ENCODE data around the gene GAA. TPM values are rescaled to one million over a fixed set of nuclear protein-coding genes. Genes with fewer than 3 reads are reported as not detected.

Gene GAA
- total RNA-seq, 2 experiments from 2014 or later, result 28.0 to 29.6 TPM

DNA sequence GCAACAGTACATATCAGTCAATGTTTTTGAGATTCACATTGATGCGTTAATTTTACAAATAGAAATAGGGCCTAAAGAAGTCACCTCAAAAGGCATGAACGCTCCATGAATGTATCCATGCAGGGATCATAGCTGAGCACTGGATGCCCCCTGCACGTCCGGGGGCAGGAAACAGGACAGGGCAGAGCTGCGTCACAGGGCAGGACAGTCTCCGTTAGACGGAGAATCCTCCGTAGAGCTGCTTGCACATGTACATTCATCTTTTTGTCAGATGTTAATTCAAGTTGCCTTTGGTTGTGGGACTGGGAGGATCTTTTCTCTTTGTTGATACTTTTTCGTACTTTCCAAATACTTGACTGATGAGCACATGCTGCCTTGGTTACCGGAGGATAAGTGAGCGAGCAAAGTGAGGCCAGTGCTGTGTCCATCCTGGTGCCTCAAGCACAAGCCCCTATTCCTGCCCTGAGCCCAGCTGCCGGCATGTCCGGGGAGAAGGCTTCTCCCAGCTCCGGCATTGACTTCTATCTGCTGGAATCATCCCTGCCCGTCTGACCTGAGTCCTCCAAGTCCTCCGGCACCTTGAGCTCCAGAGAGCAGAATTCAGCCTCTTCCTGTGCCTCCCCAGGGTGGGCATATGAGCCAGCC, 15.0 kb downstream of the GAA start:
- H3K9me3 Mint-ChIP-seq, result peaks cover 11% of the 10 kb centered on the region
- peaks cover 2% of the 10 kb centered on the region for H3K4me1 Mint-ChIP-seq (ENCODE audit: low read depth)
- H3K36me3 Mint-ChIP-seq, result no peaks in the 10 kb centered on the region
- ChIA-PET POLR2A (no interaction called here), CTCF (interaction anchor here (2.0 kb wide), 1 partner anchor 15 kb away, joined by 10 read pairs; the partner anchor contains the start of gene GAA)
- intact Hi-C loops (cut with micrococcal nuclease), result no loop called here
- DNase-seq, result no peak
- H3K4me3 Mint-ChIP-seq, result no peak overlapping the region
- H3K27ac Mint-ChIP-seq, result no peak overlapping the region
- no peaks in the 10 kb centered on the region for H3K27me3 Mint-ChIP-seq

DNA sequence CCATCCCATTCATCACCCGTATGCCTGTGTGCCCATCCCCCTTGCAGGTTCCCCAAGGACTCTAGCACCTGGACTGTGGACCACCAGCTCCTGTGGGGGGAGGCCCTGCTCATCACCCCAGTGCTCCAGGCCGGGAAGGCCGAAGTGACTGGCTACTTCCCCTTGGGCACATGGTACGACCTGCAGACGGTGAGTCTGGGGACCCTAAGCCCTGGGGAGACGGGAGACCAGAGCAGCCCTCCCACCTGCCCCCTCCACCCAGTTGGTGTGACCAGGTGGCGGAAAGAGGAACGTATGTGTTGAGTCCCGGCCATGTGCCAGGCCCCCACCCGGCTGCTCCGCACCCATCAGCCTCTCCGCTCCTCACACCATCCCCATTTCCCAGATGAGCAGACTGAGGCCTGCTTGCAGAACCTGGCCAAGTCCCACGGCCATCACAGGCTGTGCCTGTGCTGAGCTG, 15.6 kb downstream of the GAA start:
- no peak for DNase-seq
- H3K27me3 Mint-ChIP-seq, result no peaks in the 10 kb centered on the region
- H3K36me3 Mint-ChIP-seq, result no peaks in the 10 kb centered on the region
- H3K27ac Mint-ChIP-seq, result no peak overlapping the region
- intact Hi-C loops (cut with micrococcal nuclease), result no loop called here
- POLR2A ChIA-PET, result no interaction called here
- H3K4me3 Mint-ChIP-seq, result no peak overlapping the region
- H3K4me1 Mint-ChIP-seq (ENCODE audit: low read depth), result peaks cover 2% of the 10 kb centered on the region
- CTCF ChIA-PET, result interaction anchor here (2.0 kb wide), 1 partner anchor 15 kb away, joined by 10 read pairs; the partner anchor contains the start of gene GAA
- H3K9me3 Mint-ChIP-seq, result peaks cover 11% of the 10 kb centered on the region

DNA sequence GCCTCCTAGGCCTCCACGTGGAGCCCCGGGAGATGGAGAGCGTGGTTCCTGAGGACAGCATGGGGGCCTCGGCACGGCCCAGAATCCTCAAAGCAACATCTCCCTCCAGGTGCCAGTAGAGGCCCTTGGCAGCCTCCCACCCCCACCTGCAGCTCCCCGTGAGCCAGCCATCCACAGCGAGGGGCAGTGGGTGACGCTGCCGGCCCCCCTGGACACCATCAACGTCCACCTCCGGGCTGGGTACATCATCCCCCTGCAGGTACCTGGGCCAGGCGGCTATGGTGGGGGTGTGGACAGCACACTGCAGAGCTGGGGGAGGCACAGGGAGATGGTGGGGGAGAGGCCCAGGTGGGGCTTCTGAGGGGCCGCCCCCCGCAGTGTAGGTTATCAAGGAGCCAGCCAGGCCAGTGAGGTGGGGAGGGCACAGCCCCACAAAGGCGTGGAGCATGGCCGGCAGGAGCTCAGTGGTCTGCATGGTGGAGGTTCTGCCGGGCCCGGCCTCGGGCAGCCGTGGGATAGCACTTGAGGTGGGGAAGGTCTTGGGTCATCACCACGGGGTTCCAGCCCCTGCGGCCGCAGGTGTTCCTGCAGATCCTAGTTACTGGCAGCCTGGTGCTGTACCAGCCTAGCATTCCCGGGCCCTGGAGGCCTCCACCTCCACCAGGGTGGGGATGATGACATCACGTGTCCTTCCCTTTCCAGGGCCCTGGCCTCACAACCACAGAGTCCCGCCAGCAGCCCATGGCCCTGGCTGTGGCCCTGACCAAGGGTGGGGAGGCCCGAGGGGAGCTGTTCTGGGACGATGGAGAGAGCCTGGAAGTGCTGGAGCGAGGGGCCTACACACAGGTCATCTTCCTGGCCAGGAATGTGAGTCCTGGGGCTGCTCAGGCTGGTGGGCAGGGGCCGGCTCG, 16.4 kb downstream of the GAA start:
- H3K9me3 Mint-ChIP-seq, result peaks cover 11% of the 10 kb centered on the region
- ChIA-PET POLR2A (no interaction called here), CTCF (interaction anchor here (2.0 kb wide), 1 partner anchor 16 kb away, joined by 10 read pairs; the partner anchor contains the start of gene GAA)
- H3K4me3 Mint-ChIP-seq, result no peak overlapping the region
- H3K36me3 Mint-ChIP-seq, result no peaks in the 10 kb centered on the region
- peaks cover 2% of the 10 kb centered on the region for H3K4me1 Mint-ChIP-seq (ENCODE audit: low read depth)
- H3K27ac Mint-ChIP-seq, result no peak overlapping the region
- no peaks in the 10 kb centered on the region for H3K27me3 Mint-ChIP-seq
- intact Hi-C loops (cut with micrococcal nuclease), result no loop called here
- no peak for DNase-seq

DNA sequence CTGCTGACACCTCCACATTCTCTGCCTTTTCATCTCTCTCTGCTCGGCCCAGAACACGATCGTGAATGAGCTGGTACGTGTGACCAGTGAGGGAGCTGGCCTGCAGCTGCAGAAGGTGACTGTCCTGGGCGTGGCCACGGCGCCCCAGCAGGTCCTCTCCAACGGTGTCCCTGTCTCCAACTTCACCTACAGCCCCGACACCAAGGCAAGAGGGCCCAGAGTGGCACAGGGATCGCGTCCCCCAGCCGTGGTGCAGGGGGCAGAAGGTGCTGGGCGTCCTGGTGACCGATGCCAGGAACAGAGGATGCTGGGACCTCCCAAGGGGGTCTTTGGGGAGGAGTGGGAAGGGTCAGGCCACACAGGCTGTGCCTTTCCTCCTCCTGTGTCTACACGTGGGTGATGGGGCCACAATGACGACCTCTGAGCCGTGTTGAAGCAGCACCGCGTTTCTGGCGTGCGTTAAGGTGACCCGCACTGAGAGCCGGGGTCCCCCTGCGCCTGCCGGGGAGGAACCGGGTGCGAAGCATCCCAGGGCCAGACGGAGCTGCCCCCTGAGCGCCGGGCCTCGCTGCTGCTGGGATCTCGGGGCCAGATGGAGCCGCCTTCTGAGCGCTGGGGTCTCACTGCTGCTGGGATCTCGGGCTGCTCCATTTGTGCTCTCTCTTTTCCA, 17.4 kb downstream of the GAA start:
- H3K27ac Mint-ChIP-seq, result no peak overlapping the region
- no peaks in the 10 kb centered on the region for H3K36me3 Mint-ChIP-seq
- ChIA-PET POLR2A (interaction anchor here (0.6 kb wide), 1 partner anchor 245 kb away, joined by 3 read pairs; no protein-coding TSS in a partner anchor), CTCF (interaction anchor here (1.1 kb wide), 1 partner anchor 17 kb away, joined by 3 read pairs; the partner anchor contains the start of gene GAA)
- intact Hi-C loops (cut with micrococcal nuclease), result no loop called here
- peaks cover 11% of the 10 kb centered on the region for H3K9me3 Mint-ChIP-seq
- DNase-seq, result no peak
- H3K4me1 Mint-ChIP-seq (ENCODE audit: low read depth), result peaks cover 2% of the 10 kb centered on the region
- H3K4me3 Mint-ChIP-seq, result no peak overlapping the region
- no peaks in the 10 kb centered on the region for H3K27me3 Mint-ChIP-seq

DNA sequence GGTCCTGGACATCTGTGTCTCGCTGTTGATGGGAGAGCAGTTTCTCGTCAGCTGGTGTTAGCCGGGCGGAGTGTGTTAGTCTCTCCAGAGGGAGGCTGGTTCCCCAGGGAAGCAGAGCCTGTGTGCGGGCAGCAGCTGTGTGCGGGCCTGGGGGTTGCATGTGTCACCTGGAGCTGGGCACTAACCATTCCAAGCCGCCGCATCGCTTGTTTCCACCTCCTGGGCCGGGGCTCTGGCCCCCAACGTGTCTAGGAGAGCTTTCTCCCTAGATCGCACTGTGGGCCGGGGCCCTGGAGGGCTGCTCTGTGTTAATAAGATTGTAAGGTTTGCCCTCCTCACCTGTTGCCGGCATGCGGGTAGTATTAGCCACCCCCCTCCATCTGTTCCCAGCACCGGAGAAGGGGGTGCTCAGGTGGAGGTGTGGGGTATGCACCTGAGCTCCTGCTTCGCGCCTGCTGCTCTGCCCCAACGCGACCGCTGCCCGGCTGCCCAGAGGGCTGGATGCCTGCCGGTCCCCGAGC, 17.9 kb downstream of the GAA start:
- Mint-ChIP-seq H3K4me1 (ENCODE audit: low read depth) (peaks cover 2% of the 10 kb centered on the region), H3K36me3 (no peaks in the 10 kb centered on the region), H3K27ac (no peak overlapping the region), H3K4me3 (no peak overlapping the region), H3K9me3 (peaks cover 11% of the 10 kb centered on the region), H3K27me3 (no peaks in the 10 kb centered on the region)
- DNase-seq, result no peak
- POLR2A ChIA-PET, result interaction anchor here (0.6 kb wide), 1 partner anchor 244 kb away, joined by 3 read pairs; no protein-coding TSS in a partner anchor
- intact Hi-C loops (cut with micrococcal nuclease), result no loop called here
- CTCF ChIA-PET, result interaction anchor here (1.1 kb wide), 1 partner anchor 18 kb away, joined by 3 read pairs; the partner anchor contains the start of gene GAA

DNA sequence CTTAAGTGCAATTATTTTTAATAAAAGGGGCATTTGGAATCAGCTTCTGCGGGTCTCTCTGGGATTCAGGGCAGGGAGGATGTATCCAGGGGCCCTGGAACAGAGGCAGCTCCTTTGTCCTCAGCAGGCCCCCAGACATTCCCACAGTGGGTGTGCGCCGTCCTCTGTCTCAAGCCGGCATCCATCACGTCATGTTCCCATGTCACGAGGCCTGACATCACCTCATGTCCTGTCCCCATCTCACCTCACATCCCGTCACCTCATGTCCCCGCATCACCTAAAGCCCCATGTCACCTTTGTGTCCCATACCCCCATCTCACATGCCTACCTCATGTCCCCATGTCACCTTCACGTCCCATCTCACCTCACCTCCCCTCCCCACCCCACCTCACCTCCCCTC, 18.5 kb downstream of the GAA start:
- no peak overlapping the region for H3K4me3 Mint-ChIP-seq
- CTCF ChIA-PET, result interaction anchor here (1.1 kb wide), 1 partner anchor 18 kb away, joined by 3 read pairs; the partner anchor contains the start of gene GAA

DNA sequence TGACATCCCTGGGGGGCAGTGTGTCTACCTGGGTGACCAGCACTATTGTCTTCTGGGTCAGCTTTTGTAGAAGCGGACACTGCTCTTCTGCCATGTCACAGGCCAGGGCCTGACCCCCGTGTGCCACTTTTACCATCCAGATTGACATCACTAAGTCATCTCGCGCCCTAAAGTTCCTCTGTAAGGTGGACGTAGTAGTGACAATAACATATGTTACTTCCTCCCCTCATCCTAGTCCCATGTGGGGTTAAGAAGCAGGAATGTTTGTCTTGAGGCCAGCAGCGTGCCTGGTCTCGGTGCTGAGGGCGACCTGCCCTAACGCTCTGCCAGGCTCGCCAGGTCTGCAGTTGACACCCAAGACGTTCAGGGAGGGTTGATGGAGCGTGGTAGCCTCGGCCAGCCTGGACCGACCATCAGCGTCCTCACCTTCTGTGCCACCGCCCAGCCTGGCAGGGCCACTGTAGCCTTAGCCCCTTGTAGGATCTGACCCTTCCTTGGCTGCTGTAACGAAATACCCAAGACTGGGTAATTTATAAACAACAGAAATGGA, 20.7 kb downstream of the GAA start:
- CTCF ChIA-PET, result no interaction called here
- no peak for DNase-seq
- intact Hi-C loops (cut with micrococcal nuclease), result no loop called here
- Mint-ChIP-seq H3K27me3 (peaks cover 4% of the 10 kb centered on the region), H3K4me3 (no peak overlapping the region), H3K27ac (no peak overlapping the region), H3K36me3 (no peaks in the 10 kb centered on the region), H3K4me1 (ENCODE audit: low read depth) (no peaks in the 10 kb centered on the region), H3K9me3 (no peaks in the 10 kb centered on the region)
- POLR2A ChIA-PET, result no interaction called here

More for the DNA sequence above, 18.5 kb downstream of the GAA start:
- Mint-ChIP-seq H3K4me1 (ENCODE audit: low read depth) (peaks cover 2% of the 10 kb centered on the region), H3K9me3 (peaks cover 8% of the 10 kb centered on the region), H3K27me3 (no peaks in the 10 kb centered on the region), H3K36me3 (no peaks in the 10 kb centered on the region), H3K27ac (no peak overlapping the region)
- DNase-seq, result no peak
- POLR2A ChIA-PET, result no interaction called here
- intact Hi-C loops (cut with micrococcal nuclease), result no loop called here

DNA sequence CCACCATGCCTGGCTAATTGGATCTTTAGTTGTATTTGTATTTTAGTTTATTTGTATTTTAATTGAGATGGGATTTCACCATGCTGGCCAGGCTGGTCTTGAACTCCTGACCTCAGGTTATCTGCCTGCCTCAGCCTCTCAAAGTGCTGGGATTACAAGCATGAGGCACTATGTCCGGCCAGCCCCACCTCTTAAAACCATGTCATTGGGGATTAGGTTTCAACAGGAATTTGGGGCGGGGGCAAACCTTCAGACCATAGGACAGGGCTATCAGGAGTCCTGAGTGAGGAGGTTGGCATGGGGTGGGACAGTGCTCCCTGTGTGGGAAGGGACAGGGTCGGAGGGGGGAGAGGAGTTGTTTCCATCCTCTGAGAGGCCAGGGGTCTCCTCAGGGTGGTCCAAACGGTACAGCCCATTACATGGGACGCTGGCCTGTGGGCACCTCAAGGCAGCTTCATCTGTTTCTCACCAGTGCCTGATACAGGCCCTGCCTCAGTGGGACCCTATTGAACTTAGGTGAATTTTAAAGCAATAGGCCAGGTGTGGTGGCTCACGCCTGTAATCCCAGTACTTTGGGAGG, 21.6 kb downstream of the GAA start:
- ChIA-PET CTCF (interaction anchor here (1.7 kb wide), 1 partner anchor 40 kb away, joined by 9 read pairs; no protein-coding TSS in a partner anchor), POLR2A (no interaction called here)
- H3K27ac Mint-ChIP-seq, result no peak overlapping the region
- no peaks in the 10 kb centered on the region for H3K4me1 Mint-ChIP-seq (ENCODE audit: low read depth)
- no peak for DNase-seq
- H3K4me3 Mint-ChIP-seq, result no peak overlapping the region
- intact Hi-C loops (cut with micrococcal nuclease), result no loop called here
- no peaks in the 10 kb centered on the region for H3K9me3 Mint-ChIP-seq
- no peaks in the 10 kb centered on the region for H3K36me3 Mint-ChIP-seq
- H3K27me3 Mint-ChIP-seq, result peaks cover 6% of the 10 kb centered on the region

DNA sequence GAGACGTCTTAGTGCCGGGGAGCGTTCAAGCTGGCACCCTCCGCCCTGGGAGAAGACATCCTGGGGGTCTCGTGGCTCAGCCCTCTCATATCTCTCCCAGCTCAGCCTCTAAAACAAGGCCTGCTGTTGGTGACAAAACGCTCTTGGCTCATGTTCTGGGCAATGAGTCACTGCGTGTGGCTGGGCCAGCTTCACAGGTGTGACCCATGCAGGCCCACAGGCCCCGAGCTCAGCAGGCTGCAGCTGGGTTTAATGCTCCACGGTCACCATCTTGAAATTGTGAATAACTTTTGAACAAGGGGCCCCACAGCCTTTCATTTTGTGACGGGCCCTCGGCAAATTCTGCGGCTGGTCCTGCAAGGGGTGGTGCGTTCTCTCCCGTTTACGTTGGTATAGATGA, 22.4 kb downstream of the GAA start:
- intact Hi-C loops (cut with micrococcal nuclease), result no loop called here
- no peaks in the 10 kb centered on the region for H3K36me3 Mint-ChIP-seq
- H3K27me3 Mint-ChIP-seq, result peaks cover 6% of the 10 kb centered on the region
- DNase-seq, result no peak
- POLR2A ChIA-PET, result no interaction called here
- H3K9me3 Mint-ChIP-seq, result no peaks in the 10 kb centered on the region
- no peaks in the 10 kb centered on the region for H3K4me1 Mint-ChIP-seq (ENCODE audit: low read depth)
- H3K27ac Mint-ChIP-seq, result no peak overlapping the region
- H3K4me3 Mint-ChIP-seq, result no peak overlapping the region
- CTCF ChIA-PET, result interaction anchor here (0.6 to 1.7 kb wide), 2 partner anchors 22 to 41 kb away, joined by 3 to 9 read pairs; partner anchors contain the start of gene GAA

DNA sequence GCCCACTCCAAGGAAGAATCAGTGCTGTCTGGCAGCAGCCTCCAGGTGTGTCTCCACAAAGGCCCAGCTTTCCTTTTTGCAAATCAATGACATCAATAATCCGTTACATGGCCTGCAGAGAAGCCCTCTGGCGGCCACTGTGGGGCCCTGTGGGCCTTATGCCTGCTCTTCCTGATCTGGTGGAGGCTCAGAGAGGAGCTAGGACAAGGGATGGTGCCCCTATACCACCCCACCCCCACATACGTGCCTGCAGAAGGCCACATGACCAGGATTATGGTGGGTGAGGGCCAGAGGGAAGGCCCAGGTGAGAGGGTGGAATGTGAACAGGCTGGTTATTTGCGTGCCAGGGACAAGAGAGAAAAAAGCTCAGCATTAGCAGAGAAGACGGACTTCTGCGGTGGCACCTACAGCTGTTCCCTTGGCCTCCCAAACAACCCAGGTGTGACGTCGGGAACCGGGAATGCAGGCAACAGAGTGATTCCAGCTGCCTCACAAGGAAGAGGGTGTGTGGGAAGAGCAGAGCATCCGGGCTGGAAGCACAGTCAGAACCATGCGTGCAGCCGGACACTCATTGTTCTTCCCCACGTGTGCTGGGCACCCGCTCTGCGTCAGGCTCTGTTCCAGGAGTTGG, 23.1 kb downstream of the GAA start:
- POLR2A ChIA-PET, result no interaction called here
- intact Hi-C loops (cut with micrococcal nuclease), result no loop called here
- no peaks in the 10 kb centered on the region for H3K9me3 Mint-ChIP-seq
- CTCF ChIA-PET, result interaction anchor here (1.1 to 1.7 kb wide), 2 partner anchors 23 to 42 kb away, joined by 4 to 9 read pairs; partner anchors contain the start of gene GAA
- H3K4me3 Mint-ChIP-seq, result no peak overlapping the region
- H3K36me3 Mint-ChIP-seq, result no peaks in the 10 kb centered on the region
- H3K4me1 Mint-ChIP-seq (ENCODE audit: low read depth), result no peaks in the 10 kb centered on the region
- no peak for DNase-seq
- H3K27me3 Mint-ChIP-seq, result peaks cover 7% of the 10 kb centered on the region
- H3K27ac Mint-ChIP-seq, result no peak overlapping the region

All from activated CD4-positive, alpha-beta memory T cell treated with anti-CD3 and anti-CD28 coated beads for 36 hours (primary cell).